Esophagus muscularis mucosa (tissue), 4 donors: ENCODE results near the gene CMTM1.

ENCODE experiments used
- CTCF ChIP-seq, 3 experiments: fragments of 200-600 bp in 2 of 3; fragments of 450-650 bp in 1 of 3; sonication (generic) in 2 of 3; IDR thresholded peaks; one replicate each; pipeline ENCODE4 v1.5.1; 2017 to 2019; ENCODE audit warnings: antibody characterized with exemption in 3 of 3, mild to moderate bottlenecking in 2 of 3, moderate library complexity in 1 of 3
- EP300 ChIP-seq: sonication (generic); formaldehyde crosslinking; IDR thresholded peaks from one replicate; pipeline ENCODE4 v1.6.1; 2017; ENCODE audit warnings: antibody characterized with exemption
- POLR2A ChIP-seq: fragments of 450-650 bp; IDR thresholded peaks from one replicate; pipeline ENCODE4 v1.6.1; 2017; ENCODE audit warnings: antibody characterized with exemption, moderate library complexity, mild to moderate bottlenecking, low read depth
- POLR2AphosphoS5 ChIP-seq, 2 donors: sonication (generic); formaldehyde crosslinking; IDR thresholded peaks; one replicate each; pipeline ENCODE4 v1.6.1; 2017; ENCODE audit warnings: antibody characterized with exemption in 2 of 2

- TF ChIP-seq POLR2A (no peak), CTCF (IDR thresholded peaks at IDR 0.05) (no peak), POLR2AphosphoS5 (IDR thresholded peaks at IDR 0.05) (no peak), EP300 (no peak)
These were observed 39.9 kb downstream of the CMTM1 start for GRCh38 chr16:66605979-66606751.
